ENCODE data around the gene TLE4.
"Not testable (repeated sequence)": the region's sequence is repeated elsewhere in the genome, so short reads cannot be mapped to it uniquely, and the experiment has no call there.

TLE4 gene

DNA sequence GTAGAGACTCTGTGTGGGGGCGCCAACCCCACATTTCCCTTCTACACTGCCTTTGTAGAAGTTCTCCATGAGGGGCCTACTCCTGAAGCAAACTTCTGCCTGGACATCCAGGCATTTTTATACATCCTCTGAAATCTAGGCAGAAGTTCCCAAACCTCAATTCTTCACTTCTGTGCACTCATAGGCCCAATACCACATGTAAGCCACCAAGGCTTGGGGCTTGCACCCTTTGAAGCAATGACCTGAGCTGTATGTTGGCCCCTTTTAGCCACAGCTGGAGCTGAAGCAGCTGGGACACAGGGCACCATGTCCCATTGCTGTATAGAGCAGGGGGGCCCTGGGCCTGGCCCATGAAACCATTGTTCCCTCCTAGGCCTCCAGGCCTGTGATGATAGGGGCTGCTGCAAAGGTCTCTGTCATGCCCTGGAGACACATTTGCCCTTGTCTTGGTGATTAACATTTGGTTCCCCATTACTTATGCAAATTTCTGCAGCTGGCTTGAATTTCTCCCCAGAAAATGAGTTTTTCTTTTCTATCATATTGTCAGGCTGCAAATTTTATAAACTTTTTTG, 180.2 kb downstream of the TLE4 start:
- DNase-seq, result not testable (repeated sequence)

DNA sequence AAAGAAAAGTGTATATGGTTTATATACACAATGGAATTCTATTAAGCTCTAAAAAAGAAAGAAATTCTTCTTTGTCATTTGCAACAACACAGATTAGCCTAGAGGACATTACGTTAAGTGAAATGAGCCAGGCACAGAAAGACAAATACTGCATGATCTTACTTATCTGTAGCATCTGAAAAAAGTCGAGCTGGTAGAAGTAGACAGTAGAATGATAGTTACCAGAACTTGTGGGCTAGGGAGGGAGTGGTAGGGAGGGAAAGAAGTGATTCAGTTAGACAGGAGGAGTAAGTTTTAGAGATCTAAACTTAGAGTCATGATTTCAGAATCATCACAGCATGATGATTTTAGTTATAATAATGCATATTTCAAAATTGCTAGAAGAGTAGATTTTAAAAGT, 184.6 kb downstream of the TLE4 start:
- no peak for DNase-seq

DNA sequence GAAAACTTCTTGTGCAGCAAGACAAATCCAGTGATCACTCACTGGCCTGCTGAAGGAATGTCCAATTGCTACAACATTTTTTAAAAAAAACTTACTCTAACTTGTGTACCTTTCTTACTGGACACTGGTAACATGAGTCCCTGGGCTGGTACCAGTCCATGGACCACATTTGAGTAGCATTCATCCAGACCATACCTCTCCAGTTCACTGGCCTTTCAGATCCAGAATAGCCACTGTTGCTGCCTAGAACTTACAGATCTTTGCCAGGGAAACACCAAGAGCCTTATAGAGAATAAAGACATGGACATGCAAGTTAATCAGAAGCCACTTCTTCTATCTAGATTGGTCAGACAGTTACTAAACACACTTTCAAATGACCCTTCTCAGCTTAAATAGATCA, 185.3 kb downstream of the TLE4 start:
- no peak for DNase-seq

DNA sequence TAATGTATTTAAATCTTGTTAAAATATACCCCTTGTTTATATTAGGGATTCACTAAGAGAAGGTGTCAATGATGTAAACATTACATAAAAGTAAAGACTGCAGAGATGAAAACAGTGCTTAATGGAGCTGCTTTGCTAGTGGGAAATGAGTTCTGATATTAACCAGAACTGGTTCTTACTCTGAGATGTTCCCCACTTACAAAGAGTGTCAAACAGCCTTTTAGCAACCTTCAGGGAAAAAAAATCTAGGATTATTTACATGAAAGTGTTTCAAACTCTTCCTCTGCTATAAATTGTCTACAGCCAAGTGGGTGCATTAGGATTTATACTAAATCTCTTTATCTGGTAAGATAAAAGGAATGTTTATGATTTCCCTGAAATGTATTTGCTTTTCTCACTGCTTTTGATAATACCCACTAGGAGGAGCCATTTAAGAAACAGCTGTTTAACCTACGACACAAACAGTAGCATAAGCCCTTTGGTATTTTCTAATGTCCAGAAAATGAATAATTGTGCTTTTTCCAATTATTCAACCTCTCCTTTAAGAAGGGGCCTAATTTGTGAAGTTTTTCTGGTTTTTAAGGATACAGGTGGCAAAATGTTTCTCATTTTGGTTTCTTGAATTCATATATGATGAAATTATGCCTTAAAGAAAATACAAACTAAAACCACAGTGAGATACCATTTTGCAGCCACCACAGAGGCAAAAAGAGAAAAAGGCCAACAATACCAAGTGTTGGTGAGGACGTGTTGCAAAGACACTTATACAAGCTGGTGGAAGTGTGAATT, 186.3 kb downstream of the TLE4 start:
- DNase-seq, result peak; percentile 4

DNA sequence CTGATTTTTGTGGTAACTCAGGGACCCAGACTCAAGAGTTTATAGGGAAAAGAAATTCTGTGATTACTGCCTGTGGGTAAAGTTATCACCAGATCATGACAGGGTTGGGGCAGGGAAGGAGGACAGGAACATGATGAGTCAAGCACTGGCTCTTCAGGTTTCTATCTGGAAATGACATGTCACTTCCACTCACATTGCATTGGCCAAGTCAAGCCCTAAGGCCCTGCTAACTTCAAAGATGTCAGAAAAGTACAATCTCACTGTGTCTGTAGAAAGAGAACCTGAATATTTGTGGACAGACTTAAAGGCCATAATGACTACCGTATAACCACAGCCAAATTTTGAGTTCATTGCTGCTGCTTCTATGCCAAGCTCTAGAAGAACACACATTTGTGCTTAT, 187.7 kb downstream of the TLE4 start:
- DNase-seq, result no peak

DNA sequence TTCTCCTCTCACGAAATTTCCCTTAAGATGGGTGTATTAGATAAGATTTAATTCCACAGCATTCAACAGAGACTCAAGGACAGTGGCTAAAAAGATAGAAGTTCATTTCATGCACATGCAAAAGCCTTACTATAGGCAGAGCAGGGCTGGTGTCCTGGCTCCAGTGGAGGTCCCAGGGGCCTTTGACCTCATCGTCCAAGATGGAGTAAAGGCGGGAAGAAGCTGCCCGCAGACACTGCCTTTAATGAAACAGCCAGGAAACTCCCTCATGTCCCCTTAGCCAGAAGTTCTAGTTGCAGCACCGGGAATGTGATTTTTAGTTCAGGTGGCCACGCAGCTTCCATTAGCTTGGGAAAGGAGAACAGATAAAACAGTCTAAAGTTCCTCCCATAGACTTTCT, 190.3 kb downstream of the TLE4 start:
- no peak for DNase-seq

DNA sequence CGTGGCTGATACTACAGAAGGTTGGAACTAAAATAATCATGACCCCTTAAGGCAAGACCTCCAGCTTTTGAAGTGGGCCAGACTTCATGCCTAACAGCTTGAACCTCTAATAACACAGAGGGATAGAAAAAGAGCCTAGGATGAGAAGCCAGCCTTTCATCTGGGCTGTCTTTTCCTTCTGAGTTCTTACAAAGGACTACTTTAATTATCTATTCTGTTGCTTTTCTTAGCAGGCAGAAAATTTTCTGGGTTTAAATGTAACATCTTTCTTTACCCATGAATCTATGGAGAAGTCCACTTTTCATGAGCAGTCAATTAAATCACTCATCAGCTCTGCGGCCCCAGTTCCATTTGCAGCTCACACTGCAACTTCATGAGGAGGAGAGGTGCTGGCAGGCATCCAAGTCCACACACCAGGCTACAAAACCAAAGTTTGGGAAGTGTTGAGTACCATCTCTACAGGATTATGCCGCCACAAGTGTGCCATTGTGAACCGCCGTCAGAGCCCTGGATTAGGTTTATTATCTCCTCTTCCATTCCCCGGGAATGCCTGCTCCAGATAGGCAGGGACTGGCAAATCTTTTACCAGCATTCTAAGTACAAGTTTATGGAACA, 192.0 kb downstream of the TLE4 start:
- no peak for DNase-seq

DNA sequence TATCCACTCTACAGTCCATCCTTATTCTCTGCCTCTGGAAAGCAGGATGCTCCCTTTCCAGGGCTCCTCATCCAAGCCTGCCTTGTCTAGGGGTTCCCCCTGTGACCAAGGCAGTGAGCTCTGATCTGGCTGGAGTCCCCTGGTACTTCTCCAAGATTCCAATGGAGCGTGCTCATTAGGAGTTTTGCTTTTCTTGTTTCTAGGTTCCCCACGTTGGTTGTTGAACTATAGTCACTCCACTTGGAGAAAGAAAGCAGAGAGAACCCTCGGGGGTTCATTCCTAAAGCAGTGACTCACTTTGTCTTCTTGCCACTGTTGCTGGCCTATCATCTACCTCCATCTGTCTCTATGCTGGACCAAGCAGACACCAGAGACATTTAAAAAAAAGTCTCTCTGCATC, 192.6 kb downstream of the TLE4 start:
- DNase-seq, result no peak

DNA sequence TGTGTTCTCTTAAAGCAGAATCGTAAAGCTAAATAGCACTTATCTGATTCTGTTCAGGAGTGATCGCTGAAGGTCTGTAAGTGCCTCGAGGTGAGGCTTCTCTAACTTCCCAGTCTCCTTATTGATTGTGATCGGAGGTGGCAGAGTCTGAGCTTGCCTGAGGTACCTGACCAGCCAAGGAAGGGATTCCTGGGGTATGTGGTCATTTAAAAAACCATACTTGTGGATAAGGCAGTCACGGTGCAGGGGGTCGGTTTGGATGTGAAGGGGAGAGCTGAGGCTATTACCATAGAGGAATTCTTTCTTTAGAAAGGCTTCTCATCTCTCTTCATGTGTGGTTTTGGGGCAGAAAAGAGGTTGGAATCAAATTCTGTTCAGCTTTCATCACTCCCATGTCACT, 193.7 kb downstream of the TLE4 start:
- no peak for DNase-seq

DNA sequence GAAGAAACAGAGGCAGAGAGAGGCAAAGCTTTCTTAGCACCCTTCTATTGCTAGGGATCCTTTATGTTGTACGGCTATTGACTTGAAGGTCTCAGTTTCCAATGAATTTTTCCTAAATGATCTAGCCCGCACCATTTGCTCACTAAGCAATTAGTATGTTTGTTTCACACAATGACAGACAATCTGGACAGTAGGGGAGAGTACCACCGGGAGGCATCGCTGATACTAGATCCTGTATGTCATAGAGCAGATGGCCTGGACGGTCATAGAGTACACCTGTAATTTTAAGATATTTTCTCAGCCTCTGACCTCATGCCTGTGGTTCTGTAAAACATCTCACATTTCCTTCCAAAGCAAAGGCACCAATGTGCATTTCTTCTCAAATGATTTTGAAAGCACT, 194.3 kb downstream of the TLE4 start:
- DNase-seq, result no peak

DNA sequence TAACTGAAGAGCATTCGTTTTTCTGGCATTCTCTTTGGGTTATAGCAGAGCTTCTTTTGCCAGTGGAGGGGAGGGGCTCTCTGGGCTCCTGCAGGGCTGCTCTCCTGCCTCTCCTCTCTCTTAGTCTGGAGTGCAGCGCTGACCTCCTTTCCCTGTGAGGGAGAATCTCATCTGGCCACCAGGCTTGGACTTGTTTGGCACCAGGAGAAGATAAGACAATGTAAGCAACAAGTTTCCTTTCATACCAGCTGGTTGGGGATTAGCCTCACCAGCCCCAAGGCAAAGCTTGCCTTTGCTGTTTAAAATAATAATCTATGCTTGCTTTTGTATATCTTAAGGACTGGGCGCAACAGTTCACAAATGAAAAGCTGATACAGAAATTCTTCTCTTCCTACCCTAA, 196.4 kb downstream of the TLE4 start:
- DNase-seq, result no peak

DNA sequence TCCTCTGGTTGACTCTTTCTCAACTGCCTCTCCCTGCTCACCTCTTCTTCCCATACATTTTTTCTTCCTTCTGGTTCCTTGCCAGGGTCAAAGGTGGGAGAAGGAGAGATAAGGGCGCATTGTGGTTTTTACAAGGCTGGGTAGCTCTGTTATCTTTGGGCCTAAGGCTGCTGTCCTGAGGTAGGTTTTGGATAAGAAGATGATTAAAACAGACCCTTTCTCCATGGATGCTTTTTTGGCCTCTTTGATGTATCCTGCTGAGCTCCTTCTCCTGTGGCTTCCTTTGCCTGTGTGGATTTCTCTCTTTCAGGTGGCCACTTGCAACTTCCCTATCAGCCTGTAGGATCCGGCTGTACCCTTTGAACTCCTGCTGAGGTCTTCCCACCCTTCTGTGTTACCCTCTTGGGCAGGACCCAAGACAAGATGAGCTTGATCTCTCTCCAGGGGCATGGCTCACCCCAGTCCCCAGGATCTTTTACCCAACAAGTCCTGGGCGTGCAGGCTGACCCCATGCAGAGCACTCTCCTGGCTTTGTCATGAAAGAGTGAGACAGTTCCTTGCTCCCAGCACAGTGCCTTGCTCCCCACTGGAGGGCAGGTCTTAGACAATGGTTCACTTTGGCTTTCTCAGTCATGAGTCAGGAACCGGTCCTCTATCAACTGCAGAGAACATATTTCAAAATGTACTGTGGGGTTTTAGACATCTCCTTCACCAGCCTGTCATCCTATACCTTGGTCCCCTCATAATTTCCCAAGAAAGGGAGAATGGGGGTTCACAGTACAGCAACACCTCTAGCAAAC, 197.9 kb downstream of the TLE4 start:
- DNase-seq, result no peak

DNA sequence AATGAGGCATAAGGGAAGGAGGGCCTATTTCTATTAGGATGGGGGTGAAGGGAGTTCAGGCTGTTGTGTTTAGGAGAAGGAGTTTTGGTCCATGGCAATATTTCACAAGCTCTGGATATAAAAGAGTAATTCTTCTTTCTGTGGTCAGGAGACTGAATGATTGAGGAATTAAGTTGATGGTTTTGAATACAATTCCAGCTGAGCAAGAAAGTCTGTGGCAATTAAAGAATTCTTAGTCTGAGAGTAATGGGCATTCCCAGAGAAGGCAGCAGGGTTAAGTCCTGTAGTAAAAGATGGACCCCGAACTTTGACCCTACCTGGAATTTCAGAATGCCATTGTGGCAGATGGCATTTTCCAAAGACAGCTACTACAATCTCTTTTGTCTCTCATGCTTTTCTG, 202.6 kb downstream of the TLE4 start:
- DNase-seq, result no peak
